DND-41 (cell line): ENCODE measurements around the gene ERCC5.
A peak's percentile ranks its signal among the peaks of the same experiment; 100 is the strongest.

Source experiments
- ATAC-seq: fragments of 200-7000 bp; cut with Tn5 transposase; 3 replicates; pipeline ENCODE4 v1.9.1; 2021; ENCODE audit warnings: low read depth; ENCODE audit not compliant: insufficient read depth
- DNase-seq: peaks from one replicate; pipeline ENCODE4 v3.0.0-alpha.2; 2020
- H2AFZ ChIP-seq: 2 replicates; pipeline ENCODE4 v1.6.0; 2012; ENCODE audit warnings: low read depth, low read length
- H3K27ac ChIP-seq: 2 replicates; pipeline ENCODE4 v1.5.1; 2012; ENCODE audit warnings: low read length, inconsistent platforms
- H3K27me3 ChIP-seq: fragments of 200-600 bp; sonication (generic); 2 replicates; pipeline ENCODE4 v1.6.0; 2012; ENCODE audit warnings: low read length, mild to moderate bottlenecking, inconsistent platforms; ENCODE audit not compliant: insufficient read depth, poor library complexity
- H3K36me3 ChIP-seq: 2 replicates; pipeline ENCODE4 v1.5.1; 2012; ENCODE audit warnings: low read length, inconsistent platforms; ENCODE audit not compliant: insufficient read depth
- H3K4me1 ChIP-seq: 2 replicates; pipeline ENCODE4 v1.5.1; 2012; ENCODE audit warnings: mild to moderate bottlenecking, low read length; ENCODE audit not compliant: insufficient read depth
- H3K4me2 ChIP-seq: 2 replicates; pipeline ENCODE4 v1.6.0; 2012; ENCODE audit warnings: mild to moderate bottlenecking, moderate library complexity, low read length, inconsistent platforms; ENCODE audit not compliant: insufficient read depth
- H3K4me3 ChIP-seq, 2 experiments: fragments of 200-600 bp in 1 of 2; shearing (Covaris generic) in 1 of 2; 2 replicates each; pipeline ENCODE4 v1.5.1; 2012 to 2016; ENCODE audit warnings: inconsistent platforms in 2 of 2, low read length in 2 of 2, mild to moderate bottlenecking in 2 of 2, low read depth in 1 of 2, moderate library complexity in 1 of 2
- H3K79me2 ChIP-seq: 2 replicates; pipeline ENCODE4 v1.6.0; 2012; ENCODE audit warnings: low read length, inconsistent platforms; ENCODE audit not compliant: insufficient read depth
- H3K9ac ChIP-seq: 2 replicates; pipeline ENCODE4 v1.6.0; 2012; ENCODE audit warnings: low read depth, mild to moderate bottlenecking, inconsistent platforms, low read length, moderate library complexity
- H3K9me3 ChIP-seq: 2 replicates; pipeline ENCODE4 v1.5.1; 2012; ENCODE audit warnings: low read length, moderate library complexity, mild to moderate bottlenecking, inconsistent platforms; ENCODE audit not compliant: insufficient read depth, severe bottlenecking
- H4K20me1 ChIP-seq: 2 replicates; pipeline ENCODE4 v1.6.0; 2012; ENCODE audit warnings: low read length; ENCODE audit not compliant: insufficient read depth
- EZH2 ChIP-seq: IDR thresholded peaks from 3 replicates; pipeline ENCODE4 v1.6.1; 2012; ENCODE audit warnings: borderline replicate concordance, low read depth, mild to moderate bottlenecking, moderate library complexity, low read length, inconsistent platforms; ENCODE audit not compliant: severe bottlenecking
- TF ChIP-seq, protein P1 (sequence below): IDR thresholded peaks from 2 replicates; pipeline ENCODE4 v1.5.1; 2012; ENCODE audit warnings: borderline replicate concordance, low read length, moderate library complexity, mild to moderate bottlenecking; ENCODE audit not compliant: poor library complexity, severe bottlenecking; ENCODE audit errors: extremely low read depth

ERCC5 gene

GRCh38 chr13:102812611-102813287 is 33.1 kb upstream of the ERCC5 start:
- peaks cover 32% of the 10 kb centered on the region for H3K4me1 ChIP-seq
- peak overlapping the region; percentile 67 for H3K27ac ChIP-seq
- peak overlapping the region in 1 of 2 experiments; percentile 11; a peak in 1 of 4 replicates for H3K4me3 ChIP-seq
- no peaks in the 10 kb centered on the region for H3K27me3 ChIP-seq
- H3K79me2 ChIP-seq, result peaks cover 30% of the 10 kb centered on the region
- H3K9ac ChIP-seq, result peak overlapping the region; percentile 41
- H3K9me3 ChIP-seq, result peaks cover 4% of the 10 kb centered on the region
- DNase-seq (peak; percentile 79), ATAC-seq (peak; percentile 91)
- no peaks in the 10 kb centered on the region for H4K20me1 ChIP-seq
- peak overlapping the region; percentile 49 for H3K4me2 ChIP-seq
- H3K36me3 ChIP-seq, result peaks cover 24% of the 10 kb centered on the region
- no peak for TF ChIP-seq EZH2
- TF ChIP-seq, protein P1, sequence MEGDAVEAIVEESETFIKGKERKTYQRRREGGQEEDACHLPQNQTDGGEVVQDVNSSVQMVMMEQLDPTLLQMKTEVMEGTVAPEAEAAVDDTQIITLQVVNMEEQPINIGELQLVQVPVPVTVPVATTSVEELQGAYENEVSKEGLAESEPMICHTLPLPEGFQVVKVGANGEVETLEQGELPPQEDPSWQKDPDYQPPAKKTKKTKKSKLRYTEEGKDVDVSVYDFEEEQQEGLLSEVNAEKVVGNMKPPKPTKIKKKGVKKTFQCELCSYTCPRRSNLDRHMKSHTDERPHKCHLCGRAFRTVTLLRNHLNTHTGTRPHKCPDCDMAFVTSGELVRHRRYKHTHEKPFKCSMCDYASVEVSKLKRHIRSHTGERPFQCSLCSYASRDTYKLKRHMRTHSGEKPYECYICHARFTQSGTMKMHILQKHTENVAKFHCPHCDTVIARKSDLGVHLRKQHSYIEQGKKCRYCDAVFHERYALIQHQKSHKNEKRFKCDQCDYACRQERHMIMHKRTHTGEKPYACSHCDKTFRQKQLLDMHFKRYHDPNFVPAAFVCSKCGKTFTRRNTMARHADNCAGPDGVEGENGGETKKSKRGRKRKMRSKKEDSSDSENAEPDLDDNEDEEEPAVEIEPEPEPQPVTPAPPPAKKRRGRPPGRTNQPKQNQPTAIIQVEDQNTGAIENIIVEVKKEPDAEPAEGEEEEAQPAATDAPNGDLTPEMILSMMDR, result no peak
- peak overlapping the region; percentile 66 for H2AFZ ChIP-seq

DNA sequence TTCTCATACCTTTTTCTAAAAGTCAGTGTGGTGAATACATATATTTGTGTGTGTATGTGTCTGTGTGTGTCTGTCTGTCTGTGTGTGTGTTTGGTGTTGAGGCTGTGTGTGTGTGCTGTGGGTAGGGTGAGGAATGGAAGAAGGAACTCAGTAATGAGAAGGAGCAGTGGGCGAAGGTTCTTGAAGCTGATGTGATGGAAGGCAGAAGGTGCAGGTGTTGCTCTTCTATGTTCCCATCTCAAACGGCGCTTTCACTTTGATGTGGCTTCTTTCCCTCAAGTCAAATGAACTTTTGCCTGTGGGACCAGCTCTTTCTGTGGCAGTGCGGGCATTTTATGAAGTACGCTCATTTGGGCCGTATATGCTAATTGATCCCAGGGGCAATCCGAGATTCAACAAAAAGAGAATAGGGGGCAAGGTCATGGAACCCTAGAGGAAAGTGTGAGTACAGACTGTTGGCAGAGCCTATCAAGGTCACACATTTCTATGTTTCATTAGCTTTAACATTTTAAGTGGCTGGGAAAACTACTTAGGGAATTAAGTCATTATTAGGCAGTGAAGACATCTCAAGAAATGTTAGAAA is 31.7 kb upstream of the ERCC5 start:
- H3K4me2 ChIP-seq, result peak overlapping the region; percentile 41

DNA sequence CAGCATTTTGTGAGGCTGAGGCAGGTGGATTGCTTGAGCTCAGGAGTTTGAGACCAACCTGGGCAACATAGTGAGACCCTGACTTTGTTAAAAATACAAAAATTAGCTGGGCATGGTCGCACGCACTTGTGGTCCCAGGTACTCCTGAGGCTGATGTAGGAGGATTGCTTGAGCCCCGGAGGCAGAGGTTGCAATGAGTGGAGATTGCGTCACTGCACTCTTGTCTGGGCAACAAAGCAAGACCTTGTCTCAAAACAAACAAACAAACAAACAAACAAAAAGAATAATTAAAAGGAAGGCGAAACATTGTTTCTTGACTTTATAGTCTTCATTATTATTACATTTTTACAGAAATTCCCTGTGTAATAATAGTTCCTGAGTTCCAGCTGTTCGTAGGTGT is 31.0 kb upstream of the ERCC5 start:
- Histone ChIP-seq H3K4me1 (peaks cover 32% of the 10 kb centered on the region), H3K27ac (no peak overlapping the region), H3K36me3 (peaks cover 34% of the 10 kb centered on the region), H3K4me3 (no peak overlapping the region), H3K27me3 (no peaks in the 10 kb centered on the region), H3K9ac (no peak overlapping the region), H2AFZ (no peak overlapping the region), H3K9me3 (peaks cover 4% of the 10 kb centered on the region), H3K79me2 (peaks cover 30% of the 10 kb centered on the region), H4K20me1 (no peaks in the 10 kb centered on the region), H3K4me2 (no peak overlapping the region)
- DNase-seq, result no peak
- TF ChIP-seq, protein P1, result no peak
- no peak for TF ChIP-seq EZH2
- no peak for ATAC-seq

More for the DNA sequence above, 31.7 kb upstream of the ERCC5 start:
- DNase-seq (peak; percentile 67), ATAC-seq (peak; percentile 80)
- Histone ChIP-seq H3K36me3 (peaks cover 32% of the 10 kb centered on the region), H3K9me3 (peaks cover 4% of the 10 kb centered on the region), H3K27ac (peak overlapping the region; percentile 13), H3K27me3 (no peaks in the 10 kb centered on the region), H3K79me2 (peaks cover 30% of the 10 kb centered on the region), H4K20me1 (no peaks in the 10 kb centered on the region), H3K4me3 (no peak overlapping the region), H3K9ac (no peak overlapping the region), H2AFZ (no peak overlapping the region), H3K4me1 (peaks cover 32% of the 10 kb centered on the region)
- TF ChIP-seq, protein P1, result no peak
- TF ChIP-seq EZH2, result no peak
